Measurements from ENCODE around the gene CYP4F8.

- TF ChIP-seq CTCF (conservative IDR thresholded peaks at IDR 0.05) (peak; percentile 88), ZFX (IDR thresholded peaks at IDR 0.05) (no peak)
Measured at GRCh38 chr19:15631817-15632216, 16.8 kb downstream of the CYP4F8 start.

Data from C4-2B (cell line).